Measurements from ENCODE around the gene SMIM36. TPM values are rescaled to one million over a fixed set of nuclear protein-coding genes. Genes with fewer than 3 reads are reported as not detected.
"Not testable (repeated sequence)": the region's sequence is repeated elsewhere in the genome, so short reads cannot be mapped to it uniquely, and the experiment has no call there.

SMIM36 gene
- polyA plus RNA-seq, 4 donors: 0.07 to 0.27 TPM; not detected in 2

DNA sequence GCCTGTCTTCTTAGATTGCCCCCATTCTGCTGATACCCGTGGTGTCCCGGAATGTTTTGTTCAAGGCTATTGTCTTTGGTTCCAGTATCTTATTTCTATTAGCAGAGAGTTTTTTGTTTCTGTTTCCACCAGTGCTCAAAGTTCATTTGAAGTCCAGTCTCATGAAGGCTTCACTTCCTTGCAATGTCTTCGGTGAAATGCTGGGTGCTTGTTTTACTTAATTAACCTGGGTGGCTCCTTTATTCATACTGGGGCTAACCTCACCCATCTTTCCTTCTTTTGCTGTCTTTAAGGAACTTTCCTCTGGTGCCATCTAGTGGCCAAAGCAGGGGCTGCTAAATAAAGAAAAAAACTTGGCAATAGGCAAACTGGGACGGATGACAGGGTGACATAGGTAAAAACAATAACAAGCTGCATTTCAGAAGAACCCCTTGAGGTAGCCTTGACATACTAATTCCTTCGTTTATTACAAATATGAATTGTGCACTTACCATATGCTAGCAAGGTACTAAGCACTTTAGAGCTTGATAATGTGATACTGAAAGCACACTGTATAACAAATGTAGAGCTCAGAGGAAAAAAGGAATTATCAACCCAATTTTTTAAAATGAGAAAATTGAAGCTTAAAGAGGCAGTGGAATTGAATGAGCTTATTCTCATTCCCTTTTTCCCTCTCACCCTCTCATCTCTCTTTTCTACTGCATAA, 2.8 kb upstream of the SMIM36 start:
- DNase-seq (ENCODE audit: low read depth in 4 of 4, low spot score in 3 of 4): peak in 3 of 4 donors; percentile 56 to 61 (median 58)

GRCh38 chr17:55507669-55508068, 3.6 kb downstream of the SMIM36 start:
- DNase-seq (ENCODE audit: low read depth in 4 of 4, low spot score in 3 of 4): not testable (repeated sequence)

DNA sequence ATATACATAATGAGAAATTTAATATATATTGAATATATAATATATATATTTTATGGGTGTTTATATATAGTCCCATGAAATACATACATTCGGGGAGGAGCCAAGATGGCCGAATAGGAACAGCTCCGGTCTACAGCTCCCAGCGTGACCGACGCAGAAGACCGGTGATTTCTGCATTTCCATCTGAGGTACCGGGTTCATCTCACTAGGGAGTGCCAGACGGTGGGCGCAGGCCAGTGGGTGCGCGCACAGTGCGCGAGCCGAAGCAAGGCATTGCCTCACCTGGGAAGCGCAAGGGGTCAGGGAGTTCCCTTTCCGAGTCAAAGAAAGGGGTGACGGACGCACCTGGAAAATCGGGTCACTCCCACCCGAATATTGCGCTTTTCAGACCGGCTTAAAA, 9.6 kb downstream of the SMIM36 start:
- DNase-seq (ENCODE audit: low read depth in 4 of 4, low spot score in 3 of 4): not testable (repeated sequence)

DNA sequence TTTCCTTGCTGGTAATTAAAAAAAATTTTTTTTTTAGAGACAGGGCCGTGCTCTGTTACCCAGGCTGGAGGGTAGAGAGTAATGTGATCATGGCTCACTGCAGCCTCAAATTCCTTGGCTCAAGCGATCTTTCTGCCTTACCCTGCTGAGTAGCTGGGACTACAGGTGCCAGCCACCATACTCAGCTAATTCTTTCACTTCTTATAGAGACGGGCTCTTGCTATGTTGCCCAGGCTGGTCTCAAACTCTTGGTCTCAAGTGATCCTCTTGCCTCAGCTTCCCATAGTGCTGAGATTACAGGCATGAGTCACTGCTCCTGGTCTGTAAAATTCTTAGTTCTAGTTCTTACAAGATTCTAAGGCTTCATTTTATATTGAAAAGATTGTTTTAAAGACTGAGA, 11.1 kb downstream of the SMIM36 start:
- DNase-seq (ENCODE audit: low read depth in 4 of 4, low spot score in 3 of 4): no peak

- no peak for DNase-seq (ENCODE audit: low read depth in 4 of 4, low spot score in 3 of 4)
Observed at GRCh38 chr17:55496094-55496881, 15.0 kb downstream of the SMIM36 start.

- DNase-seq (ENCODE audit: low read depth in 4 of 4, low spot score in 3 of 4): no peak
Observed at GRCh38 chr17:55495239-55495638, 16.0 kb downstream of the SMIM36 start.

DNA sequence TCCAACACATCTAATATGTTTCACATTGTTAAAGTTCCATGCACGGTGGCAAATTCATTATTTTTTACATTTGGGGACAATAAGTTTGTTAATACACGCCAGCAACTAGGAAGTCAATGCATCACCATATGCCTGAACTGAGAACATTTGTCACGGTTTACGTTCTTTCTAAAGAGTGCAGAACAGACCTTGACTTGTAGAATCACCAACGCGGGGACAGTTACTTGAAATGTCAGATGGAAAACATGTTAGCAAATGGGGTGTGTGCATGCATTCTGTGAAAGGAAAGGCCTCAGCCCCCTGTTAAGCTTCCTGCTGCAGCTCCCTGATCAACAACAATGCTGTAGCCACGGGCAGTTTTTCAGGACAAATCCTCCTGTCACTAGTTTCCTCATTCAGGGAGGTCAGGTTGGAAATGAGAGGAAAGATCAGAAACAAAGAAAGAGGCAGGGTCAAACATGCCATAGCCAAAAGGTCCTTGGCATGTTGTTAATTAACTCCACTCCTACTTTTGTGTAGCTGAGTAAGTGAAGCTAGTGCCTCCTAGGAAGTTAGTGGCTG, 18.4 kb downstream of the SMIM36 start:
- no peak for DNase-seq (ENCODE audit: low read depth in 4 of 4, low spot score in 3 of 4)

DNA sequence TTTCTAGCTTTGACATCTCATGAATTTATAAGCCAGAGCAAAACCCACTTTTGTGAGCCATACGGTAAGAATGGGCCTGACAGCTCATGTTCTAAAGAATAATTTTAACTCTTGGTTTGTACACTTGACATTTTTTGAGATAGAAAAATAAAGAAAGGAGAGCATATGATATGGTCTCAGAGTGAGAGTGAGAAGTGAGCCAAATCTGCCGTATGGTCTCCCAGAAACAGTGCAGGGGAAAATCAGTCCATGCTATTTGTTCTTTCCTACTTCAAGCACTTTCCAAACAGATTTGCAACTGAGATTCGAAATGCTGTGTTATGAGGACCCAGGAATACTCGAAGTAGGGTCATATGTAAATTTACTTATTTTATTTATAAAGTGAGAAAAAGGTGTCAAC, 20.9 kb downstream of the SMIM36 start:
- DNase-seq (ENCODE audit: low read depth in 4 of 4, low spot score in 3 of 4): no peak

GRCh38 chr17:55487695-55488432, 23.4 kb downstream of the SMIM36 start:
- DNase-seq (ENCODE audit: low read depth in 4 of 4, low spot score in 3 of 4): no peak

GRCh38 chr17:55484575-55484974, 26.7 kb downstream of the SMIM36 start:
- DNase-seq (ENCODE audit: low read depth in 4 of 4, low spot score in 3 of 4): no peak

DNA sequence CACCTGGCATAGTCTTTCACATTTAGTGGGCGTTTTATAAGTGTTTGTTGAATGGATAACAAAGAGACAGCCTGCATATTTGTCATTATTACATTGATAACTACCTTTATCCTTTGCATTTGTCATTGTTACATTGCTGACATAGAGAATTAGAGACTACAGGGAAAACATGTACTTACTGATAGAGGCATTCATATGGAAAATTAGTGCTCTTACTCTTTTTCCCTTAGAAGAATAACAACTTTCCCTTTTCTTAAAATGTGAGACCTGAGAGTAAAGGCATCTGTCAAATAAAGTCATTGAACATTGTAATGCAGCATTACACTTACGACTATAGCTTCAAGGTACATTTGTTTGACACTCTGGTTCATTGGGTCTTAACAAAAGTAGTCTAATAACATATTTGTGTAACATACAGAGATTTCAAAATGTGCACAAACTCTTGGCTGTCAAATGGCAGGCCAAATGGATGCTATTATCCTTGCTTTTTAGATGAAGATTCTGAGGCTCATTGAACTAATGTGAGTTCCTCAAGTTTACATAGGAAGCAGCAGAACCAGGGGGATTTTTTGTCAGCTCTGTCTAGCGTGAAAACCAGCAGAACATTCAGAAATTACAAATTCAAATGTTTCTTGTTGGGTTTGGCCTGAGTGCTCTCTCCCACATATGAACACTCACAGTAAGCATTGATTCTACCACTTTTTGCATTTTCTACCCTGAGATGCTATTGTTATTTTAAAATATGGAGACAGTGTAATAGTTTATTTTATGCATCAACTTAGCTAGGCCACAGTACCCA, 28.5 kb downstream of the SMIM36 start:
- no peak for DNase-seq (ENCODE audit: low read depth in 4 of 4, low spot score in 3 of 4)

- no peak for DNase-seq (ENCODE audit: low read depth in 4 of 4, low spot score in 3 of 4)
Observed at GRCh38 chr17:55480631-55481315, 30.5 kb downstream of the SMIM36 start.

- DNase-seq (ENCODE audit: low read depth in 4 of 4, low spot score in 3 of 4): no peak
Observed at GRCh38 chr17:55479903-55480302, 31.3 kb downstream of the SMIM36 start.

- no peak for DNase-seq (ENCODE audit: low read depth in 4 of 4, low spot score in 3 of 4)
Observed at GRCh38 chr17:55478971-55479370, 32.3 kb downstream of the SMIM36 start.

- DNase-seq (ENCODE audit: low read depth in 4 of 4, low spot score in 3 of 4): no peak
Observed at GRCh38 chr17:55466671-55467070, 44.6 kb downstream of the SMIM36 start.

GRCh38 chr17:55465771-55466170, 45.5 kb downstream of the SMIM36 start:
- DNase-seq (ENCODE audit: low read depth in 4 of 4, low spot score in 3 of 4): not testable (repeated sequence)

DNA sequence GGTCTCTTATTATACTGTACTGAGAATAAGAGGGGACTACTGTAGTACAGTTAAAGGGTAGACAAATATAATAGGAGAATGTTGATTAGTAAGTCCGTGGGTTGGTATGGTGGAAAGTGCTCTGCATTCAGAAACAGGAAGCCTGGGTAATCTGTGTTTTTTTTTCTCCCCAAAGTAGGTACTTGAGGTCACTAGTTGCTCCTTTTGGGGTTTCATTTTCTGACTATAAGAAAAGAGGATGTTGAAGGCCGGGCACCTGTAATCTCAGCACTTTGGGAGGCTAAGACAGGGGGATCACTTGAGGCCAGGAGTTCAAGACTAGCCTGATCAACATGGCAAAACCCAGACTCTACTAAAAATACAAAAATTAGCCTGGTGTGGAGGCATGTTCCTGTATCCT, 47.7 kb downstream of the SMIM36 start:
- no peak for DNase-seq (ENCODE audit: low read depth in 4 of 4, low spot score in 3 of 4)

DNA sequence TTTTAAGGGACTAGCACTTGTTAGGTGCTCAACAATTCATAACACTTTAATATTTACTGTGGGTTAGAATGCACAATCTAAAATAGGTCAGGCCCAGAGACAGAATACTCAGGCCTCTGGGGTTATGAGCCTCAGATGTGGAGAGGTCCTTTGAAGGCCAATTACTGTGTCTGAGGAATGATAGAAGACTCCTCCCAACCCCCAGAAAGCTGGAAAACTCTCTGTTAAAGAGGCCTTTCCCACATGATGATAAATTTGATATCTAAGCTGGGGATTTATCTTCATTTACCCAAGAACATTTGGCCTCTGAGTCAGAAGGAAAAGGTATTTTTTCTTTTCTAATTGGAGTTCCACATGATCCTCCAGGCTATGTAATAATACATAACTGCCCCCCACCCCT, 48.5 kb downstream of the SMIM36 start:
- no peak for DNase-seq (ENCODE audit: low read depth in 4 of 4, low spot score in 3 of 4)

GRCh38 chr17:55462234-55462633, 49.0 kb downstream of the SMIM36 start:
- DNase-seq (ENCODE audit: low read depth in 4 of 4, low spot score in 3 of 4): no peak

- no peak for DNase-seq (ENCODE audit: low read depth in 4 of 4, low spot score in 3 of 4)
Observed at GRCh38 chr17:55458978-55459377, 52.3 kb downstream of the SMIM36 start.

All from left renal pelvis (tissue), 4 donors.